Measurements from ENCODE around the gene SMYD3.

- TF ChIP-seq CTCF (conservative IDR thresholded peaks at IDR 0.05): no peak
- TF ChIP-seq ZFX (IDR thresholded peaks at IDR 0.05): no peak
Observed at GRCh38 chr1:246425895-246426294, 81.2 kb downstream of the SMYD3 start.

Measured in C4-2B (cell line).